Measurements from ENCODE around the gene ARHGAP10. TPM values are rescaled to one million over a fixed set of nuclear protein-coding genes. Genes with fewer than 3 reads are reported as not detected.
"Not testable (repeated sequence)": the region's sequence is repeated elsewhere in the genome, so short reads cannot be mapped to it uniquely, and the experiment has no call there.

ARHGAP10 gene
- total RNA-seq, 1 donor from 2014 or later: 48.0 TPM

DNA sequence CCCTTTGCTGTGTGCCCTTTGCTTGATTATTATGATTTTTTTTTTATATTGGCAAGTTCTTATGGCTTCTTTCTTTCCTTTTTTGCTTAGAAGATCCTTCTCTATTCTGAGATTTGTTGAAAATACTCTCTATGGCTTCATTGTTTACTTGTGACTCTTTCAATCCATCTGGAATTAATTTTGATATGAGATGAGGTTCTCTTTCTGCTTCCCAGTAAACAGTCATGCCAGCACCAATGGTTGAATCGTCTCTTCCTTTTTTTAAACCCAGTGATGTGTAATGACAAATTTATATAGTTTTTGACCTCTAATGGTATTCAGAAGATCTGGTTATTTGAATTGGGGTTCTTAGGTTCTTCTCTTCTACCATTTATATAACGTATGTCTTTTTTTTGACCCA is 121.8 kb downstream of the ARHGAP10 start:
- peak; percentile 57 for DNase-seq

- no peak for DNase-seq
Measured at GRCh38 chr4:147854154-147854553, 122.3 kb downstream of the ARHGAP10 start.

- DNase-seq: no peak
Measured at GRCh38 chr4:147855571-147856009, 123.7 kb downstream of the ARHGAP10 start.

DNA sequence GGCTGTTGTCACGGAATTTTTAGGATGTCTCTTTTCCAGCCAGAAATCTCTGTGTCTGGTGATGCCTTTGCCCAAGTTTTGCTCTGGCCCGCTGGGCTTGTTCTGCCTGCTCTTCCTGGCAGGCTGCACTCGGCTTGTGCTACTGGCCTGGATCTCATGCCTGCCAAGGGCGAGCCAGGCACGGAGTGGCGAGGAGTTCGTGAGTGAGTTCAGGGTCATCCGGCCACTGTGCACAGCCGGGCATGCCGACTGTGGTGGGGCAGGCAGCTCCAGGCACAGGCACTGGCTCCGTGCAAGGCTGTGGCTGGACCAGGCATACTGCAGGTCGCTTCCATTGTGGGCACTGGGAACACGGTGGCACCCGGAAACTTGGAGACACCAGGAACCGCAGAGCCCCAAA is 129.1 kb downstream of the ARHGAP10 start:
- DNase-seq: no peak

DNA sequence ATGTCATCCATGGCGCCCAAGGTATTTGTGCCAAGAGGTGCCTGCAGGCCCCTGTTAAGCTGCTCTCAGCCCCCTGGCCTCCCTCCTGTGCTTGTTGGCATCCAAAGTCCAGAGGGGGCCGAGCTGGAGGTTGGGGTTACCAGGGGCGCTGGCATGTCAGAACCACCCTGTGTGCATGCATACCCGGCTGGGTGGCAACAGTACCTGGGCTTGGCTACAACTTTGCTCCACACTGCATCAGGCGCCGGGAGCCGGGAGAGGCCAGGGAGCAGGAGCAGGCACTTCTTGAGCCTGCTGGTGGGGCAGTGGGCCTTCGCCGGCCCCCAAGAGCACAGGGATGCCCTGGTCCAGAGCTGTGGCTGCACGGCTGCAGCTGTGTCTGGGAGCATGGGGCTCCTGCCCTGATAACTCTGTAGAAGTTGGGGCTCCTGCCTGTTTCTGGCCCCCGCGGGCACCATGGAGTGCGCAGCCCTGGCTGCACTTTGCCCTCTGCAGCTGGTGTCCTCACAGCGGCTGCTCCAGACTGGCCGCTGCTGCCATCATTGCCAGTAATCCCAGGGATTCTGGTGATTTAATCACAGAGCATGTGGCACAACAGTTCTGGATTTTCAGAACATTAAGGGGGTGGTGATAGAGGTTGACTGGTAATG is 130.3 kb downstream of the ARHGAP10 start:
- DNase-seq: no peak

DNA sequence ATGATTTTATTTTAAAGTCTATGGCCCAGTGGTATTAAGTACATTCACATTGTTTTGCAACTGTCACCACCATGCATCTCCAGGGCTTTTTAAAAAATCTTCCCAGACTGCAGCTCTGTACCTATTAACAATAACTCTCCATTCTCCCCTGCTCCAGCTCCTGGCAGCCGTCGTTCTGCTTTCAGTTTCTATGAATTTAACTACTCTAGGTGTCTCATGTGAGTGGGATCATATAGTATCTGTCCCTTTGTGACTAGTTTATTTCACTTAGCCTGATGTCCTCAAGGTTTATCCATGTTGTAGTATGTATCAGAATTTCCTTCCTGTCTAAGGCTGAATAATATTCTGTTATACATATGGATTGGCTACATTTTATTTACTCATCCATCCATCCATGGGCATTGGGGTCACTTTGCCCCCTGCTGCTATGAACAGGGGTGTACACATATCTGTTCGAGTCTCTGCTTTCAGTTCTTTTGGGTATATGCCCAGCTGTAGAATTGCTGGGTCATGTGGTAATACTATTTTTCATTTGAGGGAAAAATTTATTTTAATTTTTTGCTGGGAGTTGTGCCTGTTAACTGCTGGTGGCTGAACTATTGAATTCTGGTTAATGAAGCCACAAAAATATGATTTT is 131.3 kb downstream of the ARHGAP10 start:
- no peak for DNase-seq

DNA sequence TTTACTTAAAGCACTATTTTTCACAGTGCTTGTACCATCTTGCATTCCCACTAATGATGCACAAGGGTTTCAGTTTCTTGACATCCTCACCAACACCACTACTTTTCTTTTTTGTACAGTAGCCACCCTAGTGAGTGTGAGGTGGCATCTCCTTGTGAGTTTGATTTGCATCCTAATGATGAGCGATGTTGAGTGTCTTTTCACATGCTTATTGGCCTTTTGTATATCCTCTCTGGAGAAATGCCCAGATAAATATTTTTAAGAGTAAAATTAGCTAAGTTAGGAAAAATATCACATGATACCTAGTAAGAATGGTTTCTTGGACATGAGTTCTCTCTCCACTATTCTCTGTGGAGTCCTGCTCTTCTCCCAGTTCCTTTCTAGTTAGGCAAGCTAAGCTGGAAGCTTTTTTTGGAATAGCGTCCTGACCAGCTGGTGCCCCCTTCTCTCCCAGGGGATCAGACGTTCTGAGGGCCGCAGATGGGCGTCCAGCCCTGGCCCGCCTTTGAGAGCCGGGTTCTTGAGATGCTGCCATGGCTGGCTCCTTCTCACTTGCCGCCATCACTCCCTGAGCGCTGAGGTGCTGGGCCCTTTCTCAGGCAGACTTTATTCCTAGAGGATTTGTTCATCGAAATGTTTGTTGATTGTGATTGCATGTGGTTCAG is 132.1 kb downstream of the ARHGAP10 start:
- DNase-seq: no peak

GRCh38 chr4:147864607-147865006 is 132.7 kb downstream of the ARHGAP10 start:
- no peak for DNase-seq

DNA sequence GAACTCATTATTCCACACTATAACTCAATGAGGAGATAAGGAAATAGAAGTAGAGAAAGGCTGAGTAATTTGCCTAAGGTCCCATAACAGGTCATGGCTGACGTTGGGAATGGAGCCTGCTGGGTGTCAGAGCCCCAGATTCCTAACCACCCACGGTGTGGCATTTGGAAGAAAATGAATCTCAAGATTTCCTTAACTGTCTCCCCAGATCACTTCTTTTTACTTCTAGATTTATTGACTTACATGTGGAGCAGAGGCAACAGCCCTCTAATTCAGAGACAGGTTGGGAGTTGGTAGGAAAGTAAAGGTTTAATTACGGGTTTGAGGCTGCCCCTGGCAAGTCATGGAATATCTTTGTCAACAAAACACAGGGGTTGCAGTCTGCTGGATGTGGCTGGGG is 134.0 kb downstream of the ARHGAP10 start:
- DNase-seq: no peak

DNA sequence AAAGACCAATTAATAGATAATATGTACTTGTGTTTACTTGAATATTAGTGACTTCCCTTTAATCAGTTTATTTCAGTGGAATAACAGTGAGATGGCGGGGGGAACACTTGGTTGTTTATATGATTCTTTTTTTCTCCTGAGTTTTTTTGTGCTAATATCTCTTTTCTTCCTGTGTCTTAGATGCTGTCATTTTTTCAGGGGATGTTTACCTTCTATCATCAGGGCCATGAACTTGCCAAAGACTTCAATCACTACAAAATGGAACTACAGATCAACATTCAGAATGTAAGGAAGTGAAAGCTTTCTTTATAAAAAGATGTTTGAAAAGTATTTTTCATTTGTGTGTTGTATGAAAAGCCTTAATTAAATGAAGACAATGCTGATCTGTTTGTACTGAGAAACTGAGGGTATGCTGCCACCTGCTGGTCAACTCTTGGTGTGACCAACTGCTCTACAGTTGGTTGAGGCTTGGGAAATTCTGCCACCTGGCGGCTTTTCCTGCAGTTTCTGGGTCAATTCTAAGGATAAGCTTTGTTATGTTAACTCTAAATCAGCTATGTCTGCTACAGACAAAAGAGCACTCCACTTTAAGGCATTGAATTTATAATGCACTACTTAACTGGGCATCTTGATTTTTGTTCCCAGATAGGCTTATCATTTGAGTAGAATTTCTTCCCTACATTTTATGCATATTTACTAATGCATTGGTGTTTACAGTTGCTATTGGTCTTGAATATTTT is 134.8 kb downstream of the ARHGAP10 start:
- DNase-seq: peak; percentile 94

GRCh38 chr4:147874109-147874508 is 142.2 kb downstream of the ARHGAP10 start:
- DNase-seq: no peak

- peak; percentile 13 for DNase-seq
Measured at GRCh38 chr4:147877308-147877771, 145.5 kb downstream of the ARHGAP10 start.

DNA sequence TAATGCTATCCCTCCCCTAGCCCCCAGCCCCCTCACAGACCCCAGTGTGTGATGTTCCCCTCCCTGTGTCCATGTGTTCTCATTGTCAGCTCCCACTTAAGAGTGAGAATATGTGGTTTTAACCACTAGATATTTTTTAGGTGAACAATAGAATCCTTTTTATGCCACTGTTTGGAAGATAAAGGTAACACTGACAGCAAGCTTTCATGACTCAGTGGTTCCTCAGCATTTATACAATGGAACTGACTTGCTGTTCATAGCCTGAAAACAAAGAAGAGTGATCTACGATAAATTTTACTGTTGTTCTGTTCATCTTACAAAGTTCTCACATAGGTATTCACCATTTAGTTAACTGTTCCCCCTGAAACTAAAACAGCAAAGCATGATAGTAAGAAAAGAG is 147.8 kb downstream of the ARHGAP10 start:
- no peak for DNase-seq

DNA sequence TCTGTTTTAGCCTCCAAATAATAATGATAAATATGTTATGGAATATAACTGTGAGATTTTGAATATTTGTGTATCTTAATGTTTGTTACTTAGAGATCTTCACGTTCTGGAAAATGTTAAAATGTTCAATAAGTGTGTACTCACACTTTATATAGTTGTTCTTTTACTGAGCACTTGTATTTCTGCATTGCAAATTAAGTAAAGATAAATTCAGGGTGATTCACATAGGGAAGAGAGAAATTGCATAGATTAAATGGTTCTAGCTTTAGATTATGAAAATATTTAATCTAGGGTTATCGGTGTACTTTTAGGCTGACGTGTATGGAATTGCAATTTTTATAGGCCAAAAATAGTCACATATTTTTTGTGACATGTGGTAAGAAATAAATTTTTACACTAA is 148.6 kb downstream of the ARHGAP10 start:
- no peak for DNase-seq

GRCh38 chr4:147884536-147884935 is 152.6 kb downstream of the ARHGAP10 start:
- no peak for DNase-seq

DNA sequence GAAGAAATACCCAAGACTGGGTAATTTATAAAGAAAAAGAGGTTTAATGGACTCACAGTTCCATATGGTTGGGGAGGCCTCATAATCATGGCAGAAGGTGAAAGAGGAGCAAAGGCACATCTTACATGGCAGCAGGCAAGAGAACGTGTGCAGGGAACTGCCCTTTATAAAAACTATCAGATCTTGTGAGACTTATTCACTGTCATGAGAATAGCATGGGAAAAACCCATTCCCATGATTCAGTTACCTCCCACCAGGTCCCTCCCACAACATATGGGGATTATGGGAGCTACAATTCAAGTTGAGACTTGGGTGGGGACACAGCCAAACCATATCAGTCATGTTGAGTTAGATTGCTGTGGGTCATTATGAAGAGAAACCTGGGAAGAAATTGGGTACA is 153.3 kb downstream of the ARHGAP10 start:
- DNase-seq: not testable (repeated sequence)

DNA sequence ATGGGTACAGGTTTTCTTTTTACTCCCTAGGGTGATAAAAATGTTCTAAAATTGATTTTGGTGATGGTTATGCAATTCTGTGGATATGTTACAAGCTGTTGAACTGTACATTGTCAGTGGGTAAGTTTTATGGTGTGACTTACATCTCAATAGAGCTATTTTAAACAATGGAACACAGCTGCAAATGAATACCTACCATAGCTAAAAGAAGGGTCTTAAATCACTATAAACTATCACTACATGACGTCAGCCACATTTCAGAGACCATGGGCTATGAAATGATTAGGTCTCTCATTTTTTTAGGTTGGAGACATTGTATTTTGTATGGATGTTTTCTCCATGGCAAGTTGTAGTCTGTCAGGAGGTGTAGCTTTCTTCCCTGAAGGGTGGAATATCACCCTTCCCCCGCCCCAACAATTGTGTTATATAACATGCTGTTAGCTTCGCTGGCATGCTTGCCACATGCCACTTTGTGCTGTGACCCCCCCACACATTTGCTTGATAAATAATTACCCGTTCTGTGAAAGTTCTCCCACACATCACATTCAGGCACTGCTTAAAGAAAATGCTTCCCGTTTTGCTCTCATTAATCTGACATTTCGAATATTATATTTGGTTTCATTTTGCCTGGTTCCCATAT is 159.7 kb downstream of the ARHGAP10 start:
- no peak for DNase-seq

DNA sequence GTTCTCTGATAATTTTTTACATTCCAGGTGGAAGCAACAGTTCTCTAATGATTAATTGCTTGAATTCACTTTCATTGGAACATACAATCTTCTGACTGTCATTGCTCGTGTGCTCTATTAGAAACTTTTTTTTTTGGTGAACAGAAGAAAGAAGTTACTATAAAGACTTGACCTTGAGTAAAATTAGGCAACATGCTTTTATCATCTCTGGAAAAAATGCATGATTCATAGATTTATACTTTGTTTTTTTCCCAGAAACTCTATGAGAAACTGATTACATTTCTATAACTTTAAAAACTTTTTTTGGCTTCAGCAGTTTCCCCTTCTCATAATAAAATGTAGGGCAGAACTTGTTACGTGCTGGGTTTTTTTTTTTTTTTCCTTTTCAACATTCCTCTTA is 167.6 kb downstream of the ARHGAP10 start:
- DNase-seq: no peak

- DNase-seq: peak; percentile 60
Measured at GRCh38 chr4:147901388-147901787, 169.5 kb downstream of the ARHGAP10 start.

- DNase-seq: no peak
Measured at GRCh38 chr4:147901916-147902315, 170.0 kb downstream of the ARHGAP10 start.

- no peak for DNase-seq
Measured at GRCh38 chr4:147909225-147909624, 177.3 kb downstream of the ARHGAP10 start.

DNA sequence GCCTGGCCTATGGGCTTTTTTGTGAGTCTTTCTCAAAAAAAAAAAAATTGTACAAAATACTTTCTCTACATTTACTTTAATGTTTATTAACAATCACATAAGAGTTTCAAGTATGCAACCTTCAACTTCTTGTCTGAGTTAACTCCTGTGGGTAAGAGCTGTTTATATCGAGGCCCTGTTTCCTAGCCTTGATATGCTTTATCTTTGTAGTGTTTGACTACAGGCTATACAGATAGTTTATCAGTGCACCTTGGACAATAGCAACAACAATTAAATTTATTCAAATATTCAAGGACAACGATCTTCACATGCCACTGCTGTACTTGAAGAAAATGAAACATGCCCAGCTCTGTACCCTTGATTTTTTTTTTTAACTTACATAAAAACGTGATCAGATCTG is 178.4 kb downstream of the ARHGAP10 start:
- no peak for DNase-seq
